CD4-positive, CD25-positive, alpha-beta regulatory T cell (primary cell): ENCODE measurements around the gene RTEL1. TPM values are rescaled to one million over a fixed set of nuclear protein-coding genes. Genes with fewer than 3 reads are reported as not detected.
"Not testable (repeated sequence)": the region's sequence is repeated elsewhere in the genome, so short reads cannot be mapped to it uniquely, and the experiment has no call there.

Experiments used
- ATAC-seq, 2 donors: fragments of 150-1000 bp; cut with Tn5 transposase; one replicate each; pipeline ENCODE4 v1.10.0; 2021; ENCODE audit warnings: low read depth in 2 of 2, moderate number of reproducible peaks in 2 of 2, moderate library complexity in 1 of 2
- DNase-seq, 3 donors: peaks; one replicate each; pipeline versions ENCODE4 v3.0.0 to v3.0.0-alpha.2; 2012 to 2022; ENCODE audit warnings: mixed read lengths in 1 of 3
- H3K27ac ChIP-seq: one replicate; pipeline ENCODE4 v1.7.0; 2013; ENCODE audit warnings: mild to moderate bottlenecking, low read length; ENCODE audit not compliant: insufficient read depth, poor library complexity, severe bottlenecking
- H3K27me3 ChIP-seq: one replicate; pipeline ENCODE4 v1.7.0; 2013; ENCODE audit warnings: low read length; ENCODE audit not compliant: control insufficient read depth, insufficient read depth
- H3K36me3 ChIP-seq: one replicate; pipeline ENCODE4 v1.7.0; 2013; ENCODE audit warnings: mild to moderate bottlenecking, low read length, moderate library complexity; ENCODE audit not compliant: control insufficient read depth, insufficient read depth
- H3K4me1 ChIP-seq: 2 replicates; pipeline ENCODE4 v1.7.0; 2013; ENCODE audit warnings: mild to moderate bottlenecking, low read length; ENCODE audit not compliant: insufficient read depth, control insufficient read depth, poor library complexity, severe bottlenecking
- H3K4me3 ChIP-seq: one replicate; pipeline ENCODE4 v1.7.0; 2013; ENCODE audit warnings: low read depth, mild to moderate bottlenecking, low read length, moderate library complexity
- H3K9me3 ChIP-seq, 2 experiments: 1 replicate in 1 of 2; 2 replicates in 1 of 2; pipeline ENCODE4 v1.7.0; 2013; ENCODE audit warnings: low read length in 2 of 2, mild to moderate bottlenecking in 1 of 2, moderate library complexity in 1 of 2; ENCODE audit not compliant: control insufficient read depth in 2 of 2
- H3K27ac Mint-ChIP-seq, 3 donors: one replicate each; pipeline ENCODE4 v1.8.0; 2020 to 2022; ENCODE audit warnings: mild to moderate bottlenecking in 3 of 3, mixed read lengths in 3 of 3, moderate library complexity in 2 of 3
- H3K27me3 Mint-ChIP-seq: one replicate; pipeline ENCODE4 v1.8.0; 2022; ENCODE audit warnings: mild to moderate bottlenecking, mixed read lengths
- H3K36me3 Mint-ChIP-seq: one replicate; pipeline ENCODE4 v1.8.0; 2020; ENCODE audit warnings: mixed read lengths
- H3K4me1 Mint-ChIP-seq, 4 donors: one replicate each; pipeline ENCODE4 v1.8.0; 2020 to 2022; ENCODE audit warnings: mixed read lengths in 4 of 4, mild to moderate bottlenecking in 1 of 4
- H3K4me3 Mint-ChIP-seq, 4 donors: one replicate each; pipeline ENCODE4 v1.8.0; 2020 to 2022; ENCODE audit warnings: mild to moderate bottlenecking in 4 of 4, mixed read lengths in 4 of 4, moderate library complexity in 3 of 4
- H3K9me3 Mint-ChIP-seq, 7 donors: one replicate each; pipeline ENCODE4 v1.8.0; 2020 to 2022; ENCODE audit warnings: mixed read lengths in 7 of 7, mild to moderate bottlenecking in 3 of 7, moderate library complexity in 2 of 7
- polyA plus RNA-seq, 4 donors: library from polyadenylated mRNA; unstranded; fragments of 300-500 nt; fragmentation: Illumina TruSeq; gene quantifications; one replicate each; pipeline ENCODE4 v1.2.3, GENCODE V29; 2021
- total RNA-seq: library from RNA; stranded (reverse); gene quantifications from one replicate; pipeline ENCODE4 v1.2.3, GENCODE V29; 2022

Gene RTEL1
- total and polyA plus RNA-seq, 5 donors from 2014 or later = 1.8 to 38.3 (median 2.8) TPM

DNA sequence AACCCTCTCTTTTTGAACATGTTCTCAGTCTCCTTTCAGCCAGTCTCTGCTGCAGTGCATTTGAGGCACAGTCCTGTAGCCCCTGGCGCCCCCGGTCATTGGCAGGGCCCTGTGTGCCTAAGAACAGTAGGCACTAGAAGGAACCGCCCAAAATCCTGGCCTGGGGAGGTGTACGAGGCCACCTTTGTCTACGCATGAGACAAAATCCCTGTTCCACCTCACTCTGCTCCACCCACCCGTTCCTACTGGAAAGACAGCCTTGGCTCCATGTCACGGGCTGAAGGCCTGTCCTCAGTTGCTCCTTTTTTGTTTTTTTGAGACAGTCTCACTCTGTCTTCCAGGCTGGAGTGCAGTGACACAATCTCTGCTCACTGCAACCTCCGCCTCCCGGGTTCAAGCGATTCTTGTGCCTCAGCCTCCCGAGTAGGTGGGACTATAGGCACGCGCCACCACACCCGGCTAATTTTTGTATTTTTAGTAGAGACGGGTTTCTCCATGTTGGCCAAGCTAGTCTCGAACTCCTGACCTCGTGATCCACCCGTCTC lies 72.1 kb downstream of the RTEL1 start:
- DNase-seq, H3K27me3 ChIP-seq, H3K4me3 Mint-ChIP-seq, H3K27me3 Mint-ChIP-seq, H3K9me3 ChIP-seq, ATAC-seq, H3K9me3 Mint-ChIP-seq: not testable (repeated sequence)
- H3K27ac Mint-ChIP-seq = peak overlapping the region in 1 of 3 donors; percentile 83
- H3K4me1 ChIP-seq = peaks cover 52% of the 10 kb centered on the region
- peaks cover 20% of the 10 kb centered on the region for H3K36me3 ChIP-seq
- peaks cover 23% of the 10 kb centered on the region for H3K36me3 Mint-ChIP-seq
- peak overlapping the region; percentile 69 for H3K27ac ChIP-seq
- peak overlapping the region; percentile 71 for H3K4me3 ChIP-seq
- peaks cover 5 to 34% (median 26%) of the 10 kb centered on the region in 4 donors for H3K4me1 Mint-ChIP-seq

DNA sequence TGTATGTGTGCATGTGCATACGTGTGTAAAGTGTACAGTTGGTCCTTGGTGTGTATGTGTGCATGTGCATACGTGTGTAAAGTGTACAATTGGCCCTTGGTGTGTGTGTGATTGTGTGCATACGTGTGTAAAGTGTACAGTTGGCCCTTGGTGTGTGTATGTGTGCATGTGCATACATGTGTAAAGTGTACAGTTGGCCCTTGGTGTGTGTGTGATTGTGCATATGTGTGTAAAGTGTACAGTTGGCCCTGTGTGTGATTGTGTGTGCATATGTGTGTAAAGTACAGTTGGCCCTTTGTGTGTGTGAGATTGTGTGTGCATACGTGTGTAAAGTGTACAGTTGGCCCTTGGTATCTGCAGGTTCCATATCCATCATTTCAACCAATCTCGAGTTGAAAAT lies 73.3 kb downstream of the RTEL1 start:
- H3K27ac ChIP-seq = peak overlapping the region; percentile 69
- Mint-ChIP-seq H3K9me3 (peaks cover 0 to 2% (median 0%) of the 10 kb centered on the region in 7 donors), H3K36me3 (peaks cover 25% of the 10 kb centered on the region), H3K27me3 (no peaks in the 10 kb centered on the region), H3K27ac (no peak overlapping the region), H3K4me1 (peaks cover 5 to 45% (median 35%) of the 10 kb centered on the region in 4 donors), H3K4me3 (no peak overlapping the region)
- ATAC-seq (no peak), DNase-seq (no peak)
- H3K9me3 ChIP-seq = no peaks in the 10 kb centered on the region
- no peaks in the 10 kb centered on the region for H3K27me3 ChIP-seq
- peaks cover 63% of the 10 kb centered on the region for H3K4me1 ChIP-seq
- H3K4me3 ChIP-seq = peak overlapping the region; percentile 71
- peaks cover 15% of the 10 kb centered on the region for H3K36me3 ChIP-seq

DNA sequence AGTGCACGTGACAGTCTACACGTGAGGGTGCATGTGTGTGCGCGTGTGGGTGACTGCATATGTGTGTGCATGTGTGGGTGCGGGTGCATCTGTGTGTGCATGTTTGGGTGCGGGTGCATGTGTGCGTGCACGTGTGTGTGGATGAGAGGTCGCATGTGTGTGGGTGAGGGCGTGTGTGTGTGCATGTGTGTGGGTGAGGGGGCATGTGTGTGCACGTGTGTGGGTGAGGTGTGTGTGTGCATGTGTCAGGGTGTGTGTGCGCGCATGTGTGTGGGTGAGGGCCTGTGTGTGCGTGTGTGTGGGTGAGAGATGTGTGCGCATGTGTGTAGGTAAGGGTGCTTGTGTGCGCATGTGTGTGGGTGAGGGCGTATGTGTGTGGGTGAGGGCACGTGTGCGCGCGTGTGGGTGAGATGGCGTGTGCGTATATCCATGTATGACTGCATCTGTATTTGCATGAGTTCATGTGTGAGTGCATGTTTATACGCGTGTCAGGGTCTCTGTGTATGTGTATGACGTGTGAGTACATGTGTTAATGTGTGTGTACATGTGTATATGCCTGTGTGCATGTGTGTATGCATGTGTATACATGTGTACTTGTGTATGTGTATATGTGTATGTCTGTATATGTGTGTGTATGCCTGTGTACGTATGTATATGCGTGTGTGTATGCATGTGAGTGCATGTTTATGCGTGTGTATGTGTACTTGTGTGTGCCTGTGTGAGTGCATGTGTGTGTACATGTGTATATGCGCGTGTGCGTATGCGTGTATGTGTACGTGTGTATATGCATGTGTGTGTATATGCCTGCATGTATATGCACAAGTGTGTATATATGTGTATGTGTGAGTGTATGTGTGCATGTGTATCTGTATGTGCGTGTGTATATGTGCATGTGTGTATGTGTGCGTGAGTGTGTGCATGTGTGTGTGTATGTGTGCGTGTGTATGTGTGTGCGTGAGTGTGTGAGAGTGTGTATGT lies 74.3 kb downstream of the RTEL1 start:
- Histone ChIP-seq H3K36me3 (peaks cover 15% of the 10 kb centered on the region), H3K27ac (no peak overlapping the region), H3K4me3 (no peak overlapping the region), H3K9me3 (no peaks in the 10 kb centered on the region), H3K27me3 (no peaks in the 10 kb centered on the region), H3K4me1 (peaks cover 62% of the 10 kb centered on the region)
- ATAC-seq (no peak), DNase-seq (no peak)
- H3K27me3 Mint-ChIP-seq = no peaks in the 10 kb centered on the region
- peaks cover 0 to 2% (median 0%) of the 10 kb centered on the region in 7 donors for H3K9me3 Mint-ChIP-seq
- peaks cover 21% of the 10 kb centered on the region for H3K36me3 Mint-ChIP-seq
- H3K27ac Mint-ChIP-seq = no peak overlapping the region
- peaks cover 5 to 37% (median 30%) of the 10 kb centered on the region in 4 donors for H3K4me1 Mint-ChIP-seq
- H3K4me3 Mint-ChIP-seq = no peak overlapping the region

DNA sequence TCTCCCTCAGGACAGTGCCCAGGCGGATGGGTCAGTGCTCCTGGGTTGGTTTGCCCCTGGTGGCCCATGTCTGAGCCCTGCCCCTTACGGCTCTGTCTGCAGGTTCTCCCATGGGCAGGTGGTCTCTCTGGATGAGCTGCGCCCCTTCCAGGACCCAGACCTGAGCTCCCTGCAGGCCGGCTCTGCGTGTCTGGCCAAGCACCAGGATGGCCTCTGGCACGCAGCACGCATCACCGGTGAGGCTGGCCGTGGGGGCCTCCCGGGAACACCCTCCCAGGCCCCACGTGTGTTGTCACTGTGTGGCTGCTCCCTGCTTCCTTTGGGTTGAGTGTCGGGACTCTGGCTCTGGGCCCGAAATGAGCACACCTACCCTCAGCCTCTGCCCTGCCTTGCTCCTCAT lies 75.0 kb downstream of the RTEL1 start:
- H3K36me3 ChIP-seq = peaks cover 15% of the 10 kb centered on the region
- ATAC-seq (no peak), DNase-seq (no peak)
- peaks cover 57% of the 10 kb centered on the region for H3K4me1 ChIP-seq
- H3K4me3 ChIP-seq = no peak overlapping the region
- Mint-ChIP-seq H3K4me1 (peaks cover 5 to 30% (median 25%) of the 10 kb centered on the region in 4 donors), H3K27me3 (no peaks in the 10 kb centered on the region), H3K36me3 (peaks cover 21% of the 10 kb centered on the region), H3K27ac (no peak overlapping the region), H3K4me3 (no peak overlapping the region), H3K9me3 (peaks cover 0 to 2% (median 0%) of the 10 kb centered on the region in 7 donors)
- no peaks in the 10 kb centered on the region for H3K27me3 ChIP-seq
- no peak overlapping the region for H3K27ac ChIP-seq
- H3K9me3 ChIP-seq = no peaks in the 10 kb centered on the region

DNA sequence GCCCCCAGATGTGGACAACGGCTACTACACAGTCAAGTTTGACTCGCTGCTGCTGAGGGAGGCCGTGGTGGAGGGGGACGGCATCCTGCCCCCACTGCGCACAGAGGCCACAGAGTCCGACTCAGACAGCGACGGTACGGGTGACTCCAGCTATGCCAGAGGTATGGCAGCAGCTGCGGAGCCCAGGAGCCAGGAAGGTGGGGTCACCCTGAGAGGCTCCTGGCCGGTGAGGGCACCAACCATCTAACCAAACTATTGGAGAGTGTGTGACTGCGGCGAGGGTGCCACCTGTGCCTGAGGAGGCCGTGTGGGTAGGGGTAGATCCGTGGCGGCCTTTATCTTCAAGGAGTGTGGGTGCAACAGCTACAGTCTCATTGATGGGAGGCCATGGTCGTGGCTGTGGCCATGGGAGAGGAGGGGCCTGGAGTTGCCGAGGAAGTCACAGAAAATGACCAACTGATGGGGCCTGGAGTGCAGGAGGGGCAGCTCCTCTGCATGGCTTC lies 75.5 kb downstream of the RTEL1 start:
- no peaks in the 10 kb centered on the region for H3K9me3 Mint-ChIP-seq
- Histone ChIP-seq H3K27ac (no peak overlapping the region), H3K36me3 (peaks cover 15% of the 10 kb centered on the region), H3K27me3 (no peaks in the 10 kb centered on the region), H3K9me3 (no peaks in the 10 kb centered on the region), H3K4me3 (no peak overlapping the region), H3K4me1 (peaks cover 57% of the 10 kb centered on the region)
- peaks cover 5 to 25% (median 20%) of the 10 kb centered on the region in 4 donors for H3K4me1 Mint-ChIP-seq
- no peaks in the 10 kb centered on the region for H3K27me3 Mint-ChIP-seq
- DNase-seq = no peak
- ATAC-seq = no peak
- H3K27ac Mint-ChIP-seq = peak overlapping the region in 1 of 3 donors; percentile 62
- H3K36me3 Mint-ChIP-seq = peaks cover 21% of the 10 kb centered on the region
- H3K4me3 Mint-ChIP-seq = peak overlapping the region in 3 of 4 donors; percentile 42 to 79 (median 62)

DNA sequence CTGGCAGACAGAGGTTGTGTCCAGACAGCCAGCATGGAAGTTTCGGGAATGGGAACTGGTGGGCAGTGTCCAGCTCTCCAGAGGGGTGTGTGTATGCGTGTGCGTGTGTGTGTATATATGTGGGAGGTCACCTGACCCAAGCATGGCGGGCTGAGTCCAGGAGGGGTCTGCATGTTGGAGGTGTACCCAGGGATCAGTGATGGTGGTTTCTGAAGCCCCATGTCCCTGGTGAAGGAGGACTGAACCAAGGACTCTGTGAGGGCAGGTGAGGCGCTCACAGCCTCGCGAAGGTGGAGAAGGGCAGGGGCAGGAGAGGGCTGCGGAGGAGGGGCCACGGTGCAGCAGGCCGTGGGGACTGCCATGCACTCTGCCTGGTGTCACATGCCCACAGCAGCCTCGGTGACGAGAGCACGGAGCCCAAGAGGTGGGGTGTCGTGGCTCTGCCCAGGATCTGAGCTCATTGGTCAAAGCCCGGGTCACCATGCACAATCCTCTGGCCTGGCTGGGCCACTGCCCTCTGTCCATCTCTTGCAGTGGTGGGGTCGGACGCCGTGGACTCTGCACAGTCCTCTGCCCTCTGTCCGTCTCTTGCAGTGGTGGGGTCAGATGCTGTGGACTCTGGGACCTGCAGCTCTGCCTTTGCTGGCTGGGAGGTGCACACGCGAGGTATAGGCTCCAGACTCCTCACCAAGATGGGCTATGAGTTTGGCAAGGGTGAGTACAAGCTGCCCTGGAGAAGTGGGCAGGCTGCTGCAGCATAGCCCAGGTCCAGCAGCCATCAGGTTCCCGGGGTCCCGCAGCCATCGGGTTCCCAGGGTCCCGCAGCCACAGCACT lies 76.2 kb downstream of the RTEL1 start:
- Histone ChIP-seq H3K36me3 (peaks cover 15% of the 10 kb centered on the region), H3K9me3 (no peaks in the 10 kb centered on the region), H3K4me1 (peaks cover 58% of the 10 kb centered on the region), H3K27me3 (no peaks in the 10 kb centered on the region), H3K27ac (peak overlapping the region; percentile 14), H3K4me3 (no peak overlapping the region)
- Mint-ChIP-seq H3K4me1 (peaks cover 4 to 23% (median 16%) of the 10 kb centered on the region in 4 donors), H3K27me3 (no peaks in the 10 kb centered on the region), H3K9me3 (no peaks in the 10 kb centered on the region), H3K27ac (peak overlapping the region in 1 of 3 donors; percentile 62), H3K36me3 (peaks cover 21% of the 10 kb centered on the region), H3K4me3 (peak overlapping the region in 3 of 4 donors; percentile 42 to 79 (median 62))
- ATAC-seq = no peak
- DNase-seq = no peak
